G401 (cell line): ENCODE measurements around the gene EEF1AKMT3. TPM values are rescaled to one million over a fixed set of nuclear protein-coding genes. Genes with fewer than 3 reads are reported as not detected.

Source experiments
- DNase-seq: peaks from one replicate; pipeline ENCODE4 v3.0.0-alpha.2; 2015; ENCODE audit warnings: low spot score
- in situ Hi-C: cut with HindIII; loops from 2 replicates; pipeline ENCODE4 v1.10.0; 2016; ENCODE audit warnings: low sequenced_read_pairs, mixed read lengths
- total RNA-seq: library from RNA; depleted of rRNA; stranded (reverse); fragments of >200 nt; shearing (Covaris generic); gene quantifications from 2 replicates; pipeline ENCODE4 v1.2.3, GENCODE V29; 2014; rRNA removed

The EEF1AKMT3 gene
- total RNA-seq, 1 experiment from 2014 or later = 7.0 TPM

DNA sequence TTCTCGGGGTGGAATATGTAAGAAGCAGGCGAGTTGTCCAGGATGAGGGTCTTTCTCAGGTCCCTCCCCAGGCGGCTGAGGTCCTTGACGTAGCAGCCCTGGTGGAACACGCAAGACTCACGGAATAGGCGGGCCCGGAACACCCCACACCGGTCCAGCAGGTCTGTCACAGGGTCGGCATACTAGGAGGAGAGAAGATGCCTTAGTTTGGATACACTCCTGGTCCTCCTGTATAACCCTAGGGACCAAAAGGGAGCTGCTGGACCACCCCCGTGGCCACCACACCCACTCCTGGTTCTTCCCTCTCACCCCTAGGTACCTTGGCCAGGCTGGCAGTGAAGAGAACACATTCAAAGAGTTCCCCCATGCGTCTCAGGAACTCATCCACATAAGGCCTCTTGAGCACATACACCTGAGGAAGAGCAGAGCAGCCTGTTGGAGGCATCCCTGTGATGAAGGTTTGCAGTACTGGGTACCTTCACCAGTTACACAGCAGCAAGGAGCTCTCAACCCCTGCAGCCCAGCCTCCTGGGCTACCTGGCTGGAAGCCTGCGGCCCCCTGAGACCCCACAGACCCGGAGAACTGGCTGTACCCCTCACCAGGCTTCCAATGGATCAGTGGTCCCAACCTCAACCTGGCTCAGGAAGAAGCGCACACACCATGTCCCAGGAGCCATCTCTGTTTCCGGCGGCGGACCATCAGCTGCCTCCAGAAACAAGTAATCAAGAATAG lies 51.7 kb downstream of the EEF1AKMT3 start:
- in situ Hi-C loops = no loop called here
- no peak for DNase-seq

DNA sequence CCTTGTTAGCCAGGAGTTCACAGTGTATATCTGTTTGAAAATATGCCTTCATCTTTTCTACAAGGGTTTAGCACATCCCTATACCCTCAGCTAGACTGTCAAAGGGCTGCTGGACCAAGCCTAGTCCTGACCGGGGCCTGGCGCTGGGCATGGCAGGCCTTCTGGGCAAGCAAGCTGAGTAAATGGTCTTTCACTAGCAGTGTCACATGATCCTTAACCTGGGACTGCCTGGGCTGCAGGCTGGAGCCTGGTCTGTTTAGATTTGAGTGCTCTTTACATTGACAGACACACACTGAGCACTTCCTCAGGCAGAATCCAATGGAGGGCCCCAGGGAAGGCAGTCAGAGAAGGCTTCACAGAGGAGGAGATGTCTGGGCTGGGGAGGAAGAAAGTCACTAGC lies 53.0 kb downstream of the EEF1AKMT3 start:
- DNase-seq = no peak
- in situ Hi-C loops = no loop called here

- DNase-seq = no peak
- in situ Hi-C loops = no loop called here
Measured at GRCh38 chr12:57826400-57826799, 54.0 kb downstream of the EEF1AKMT3 start.

DNA sequence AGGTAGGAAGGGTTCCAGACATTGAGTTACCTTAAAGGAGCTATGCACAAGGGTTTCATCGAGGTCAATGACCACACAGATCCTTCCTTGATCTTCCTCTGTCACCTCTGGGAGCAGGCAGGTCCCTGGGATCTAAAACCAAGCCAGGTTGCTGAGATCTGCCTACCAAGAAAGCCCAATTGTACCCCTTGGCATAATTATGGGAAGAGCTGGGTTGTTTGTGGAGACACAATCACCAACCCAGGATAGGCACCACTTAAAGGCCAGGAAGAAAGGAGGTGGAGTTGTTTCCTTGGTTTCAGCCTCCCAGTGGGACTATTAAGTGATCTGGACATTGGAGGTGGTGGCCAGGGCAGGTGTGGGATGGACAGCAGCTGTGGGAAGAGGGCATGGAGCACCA lies 54.6 kb downstream of the EEF1AKMT3 start:
- in situ Hi-C loops = no loop called here
- DNase-seq = no peak

GRCh38 chr12:57829025-57829777 lies 56.8 kb downstream of the EEF1AKMT3 start:
- DNase-seq = peak; percentile 7

GRCh38 chr12:57830393-57830792 lies 58.0 kb downstream of the EEF1AKMT3 start:
- DNase-seq = no peak
- in situ Hi-C loops = no loop called here

More at GRCh38 chr12:57829025-57829777, 56.8 kb downstream of the EEF1AKMT3 start:
- in situ Hi-C loops = no loop called here

Other genes starting within 250 kb of the EEF1AKMT3 start
- gene MBD6, start 249.8 kb upstream of the EEF1AKMT3 start, total RNA-seq = 1.4 and 2.1 TPM in 2 replicates
- gene DCTN2, start 225.4 kb upstream of the EEF1AKMT3 start, total RNA-seq = 158 and 162 TPM in 2 replicates
- not detected in 2 replicates for gene KIF5A, start 222.6 kb upstream of the EEF1AKMT3 start, total RNA-seq
- 19.4 and 25.2 TPM in 2 replicates for gene PIP4K2C, start 181.4 kb upstream of the EEF1AKMT3 start, total RNA-seq
- gene DTX3, start 167.8 kb upstream of the EEF1AKMT3 start, total RNA-seq = 21.9 and 23.0 TPM in 2 replicates
- 4.6 and 5.7 TPM in 2 replicates for gene ARHGEF25, start 161.2 kb upstream of the EEF1AKMT3 start, total RNA-seq
- gene B4GALNT1, start 139.4 kb upstream of the EEF1AKMT3 start, total RNA-seq = 12.4 and 19.8 TPM in 2 replicates
- 106 and 134 TPM in 2 replicates for gene OS9, start 78.5 kb upstream of the EEF1AKMT3 start, total RNA-seq
- gene AGAP2, start 33.9 kb upstream of the EEF1AKMT3 start, total RNA-seq = 11.0 and 11.3 TPM in 2 replicates
- 30.5 and 46.9 TPM in 2 replicates for gene TSPAN31, start 27.6 kb upstream of the EEF1AKMT3 start, total RNA-seq
- gene CDK4, start 20.3 kb upstream of the EEF1AKMT3 start, total RNA-seq = 721 and 790 TPM in 2 replicates
- 7.2 and 14.2 TPM in 2 replicates for gene MARCHF9, start 17.5 kb upstream of the EEF1AKMT3 start, total RNA-seq
- gene CYP27B1, start 5.5 kb upstream of the EEF1AKMT3 start, total RNA-seq = 0.18 and 3.9 TPM in 2 replicates
- gene METTL1, start 509 bp upstream of the EEF1AKMT3 start, total RNA-seq = 15.6 and 30.1 TPM in 2 replicates
- gene TSFM, start 10.2 kb downstream of the EEF1AKMT3 start, total RNA-seq = 73.7 and 75.2 TPM in 2 replicates
- 0.12 and 0.71 TPM in 2 replicates for gene AVIL, start 46.1 kb downstream of the EEF1AKMT3 start, total RNA-seq
- 64.1 and 78.6 TPM in 2 replicates for gene CTDSP2, start 74.1 kb downstream of the EEF1AKMT3 start, total RNA-seq
- gene ATP23, start 169.0 kb downstream of the EEF1AKMT3 start, total RNA-seq = 16.9 and 35.0 TPM in 2 replicates